CD4-positive, CD25-positive, alpha-beta regulatory T cell (primary cell): Measurements from ENCODE around the gene SYCP2. TPM values are rescaled to one million over a fixed set of nuclear protein-coding genes. Genes with fewer than 3 reads are reported as not detected.
"Not testable (repeated sequence)": the region's sequence is repeated elsewhere in the genome, so short reads cannot be mapped to it uniquely, and the experiment has no call there.

Experiments
- ATAC-seq, 2 donors: fragments of 150-1000 bp; cut with Tn5 transposase; one replicate each; pipeline ENCODE4 v1.10.0; 2021; ENCODE audit warnings: low read depth in 2 of 2, moderate number of reproducible peaks in 2 of 2, moderate library complexity in 1 of 2
- DNase-seq, 3 donors: peaks; one replicate each; pipeline versions ENCODE4 v3.0.0 to v3.0.0-alpha.2; 2012 to 2022; ENCODE audit warnings: mixed read lengths in 1 of 3
- H3K27ac ChIP-seq: one replicate; pipeline ENCODE4 v1.7.0; 2013; ENCODE audit warnings: mild to moderate bottlenecking, low read length; ENCODE audit not compliant: insufficient read depth, poor library complexity, severe bottlenecking
- H3K27me3 ChIP-seq: one replicate; pipeline ENCODE4 v1.7.0; 2013; ENCODE audit warnings: low read length; ENCODE audit not compliant: control insufficient read depth, insufficient read depth
- H3K36me3 ChIP-seq: one replicate; pipeline ENCODE4 v1.7.0; 2013; ENCODE audit warnings: mild to moderate bottlenecking, low read length, moderate library complexity; ENCODE audit not compliant: control insufficient read depth, insufficient read depth
- H3K4me1 ChIP-seq: 2 replicates; pipeline ENCODE4 v1.7.0; 2013; ENCODE audit warnings: mild to moderate bottlenecking, low read length; ENCODE audit not compliant: insufficient read depth, control insufficient read depth, poor library complexity, severe bottlenecking
- H3K4me3 ChIP-seq: one replicate; pipeline ENCODE4 v1.7.0; 2013; ENCODE audit warnings: low read depth, mild to moderate bottlenecking, low read length, moderate library complexity
- H3K9me3 ChIP-seq, 2 experiments: 1 replicate in 1 of 2; 2 replicates in 1 of 2; pipeline ENCODE4 v1.7.0; 2013; ENCODE audit warnings: low read length in 2 of 2, mild to moderate bottlenecking in 1 of 2, moderate library complexity in 1 of 2; ENCODE audit not compliant: control insufficient read depth in 2 of 2
- H3K27ac Mint-ChIP-seq, 3 donors: one replicate each; pipeline ENCODE4 v1.8.0; 2020 to 2022; ENCODE audit warnings: mild to moderate bottlenecking in 3 of 3, mixed read lengths in 3 of 3, moderate library complexity in 2 of 3
- H3K27me3 Mint-ChIP-seq: one replicate; pipeline ENCODE4 v1.8.0; 2022; ENCODE audit warnings: mild to moderate bottlenecking, mixed read lengths
- H3K36me3 Mint-ChIP-seq: one replicate; pipeline ENCODE4 v1.8.0; 2020; ENCODE audit warnings: mixed read lengths
- H3K4me1 Mint-ChIP-seq, 4 donors: one replicate each; pipeline ENCODE4 v1.8.0; 2020 to 2022; ENCODE audit warnings: mixed read lengths in 4 of 4, mild to moderate bottlenecking in 1 of 4
- H3K4me3 Mint-ChIP-seq, 4 donors: one replicate each; pipeline ENCODE4 v1.8.0; 2020 to 2022; ENCODE audit warnings: mild to moderate bottlenecking in 4 of 4, mixed read lengths in 4 of 4, moderate library complexity in 3 of 4
- H3K9me3 Mint-ChIP-seq, 7 donors: one replicate each; pipeline ENCODE4 v1.8.0; 2020 to 2022; ENCODE audit warnings: mixed read lengths in 7 of 7, mild to moderate bottlenecking in 3 of 7, moderate library complexity in 2 of 7
- polyA plus RNA-seq, 4 donors: library from polyadenylated mRNA; unstranded; fragments of 300-500 nt; fragmentation: Illumina TruSeq; gene quantifications; one replicate each; pipeline ENCODE4 v1.2.3, GENCODE V29; 2021
- total RNA-seq: library from RNA; stranded (reverse); gene quantifications from one replicate; pipeline ENCODE4 v1.2.3, GENCODE V29; 2022

SYCP2 gene
- total and polyA plus RNA-seq, 5 donors from 2014 or later: 0.32 to 9.1 (median 1.2) TPM

DNA sequence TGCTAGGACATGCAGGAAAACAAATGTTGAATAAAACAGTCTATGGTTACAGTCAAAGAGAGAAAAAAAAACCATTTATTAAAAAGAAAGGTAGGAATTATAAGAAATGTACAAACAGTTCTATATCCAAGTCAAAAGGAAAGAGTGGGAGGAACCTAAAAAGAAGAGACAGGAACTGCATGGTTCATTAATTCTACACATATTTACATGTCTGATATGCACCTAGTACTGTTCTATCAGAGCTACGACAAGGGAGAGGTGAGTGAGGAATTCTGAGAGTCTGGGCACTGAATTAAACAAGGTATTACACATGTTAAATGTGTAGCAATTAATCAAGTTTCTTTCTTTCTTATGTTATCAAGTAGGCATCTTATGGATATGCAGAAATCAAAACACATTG lies 41.9 kb downstream of the SYCP2 start:
- Mint-ChIP-seq H3K4me3 (no peak overlapping the region), H3K27ac (no peak overlapping the region), H3K4me1 (peaks cover 0 to 3% (median 0%) of the 10 kb centered on the region in 4 donors), H3K36me3 (no peaks in the 10 kb centered on the region), H3K27me3 (peaks cover 5% of the 10 kb centered on the region), H3K9me3 (peaks cover 0 to 1% (median 0%) of the 10 kb centered on the region in 7 donors)
- Histone ChIP-seq H3K4me3 (no peak overlapping the region), H3K4me1 (no peaks in the 10 kb centered on the region), H3K27ac (no peak overlapping the region), H3K9me3 (no peaks in the 10 kb centered on the region), H3K36me3 (no peaks in the 10 kb centered on the region), H3K27me3 (no peaks in the 10 kb centered on the region)
- DNase-seq (no peak), ATAC-seq (no peak)

DNA sequence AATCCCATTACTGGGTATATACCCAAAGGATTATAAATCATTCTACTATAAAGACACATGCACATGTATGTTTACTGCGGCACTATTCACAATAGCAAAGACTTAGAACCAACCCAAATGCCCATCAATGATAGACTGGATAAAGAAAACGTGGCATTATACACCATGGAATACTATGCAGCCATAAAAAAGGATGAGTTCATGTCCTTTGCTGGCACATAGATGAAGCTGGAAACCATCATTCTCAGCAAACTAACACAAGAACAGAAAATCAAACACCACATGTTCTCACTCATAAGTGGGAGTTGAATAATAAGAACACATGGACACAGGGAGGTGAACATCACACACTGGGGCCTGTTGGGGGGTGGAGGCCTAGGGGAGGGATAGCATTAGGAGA lies 43.4 kb downstream of the SYCP2 start:
- not testable (repeated sequence) for H3K36me3 Mint-ChIP-seq, H3K27ac ChIP-seq, H3K4me3 Mint-ChIP-seq, H3K4me1 Mint-ChIP-seq, DNase-seq, ATAC-seq, H3K27ac Mint-ChIP-seq, H3K9me3 Mint-ChIP-seq, H3K27me3 Mint-ChIP-seq, H3K9me3 ChIP-seq, H3K27me3 ChIP-seq, H3K4me1 ChIP-seq, H3K4me3 ChIP-seq, H3K36me3 ChIP-seq

DNA sequence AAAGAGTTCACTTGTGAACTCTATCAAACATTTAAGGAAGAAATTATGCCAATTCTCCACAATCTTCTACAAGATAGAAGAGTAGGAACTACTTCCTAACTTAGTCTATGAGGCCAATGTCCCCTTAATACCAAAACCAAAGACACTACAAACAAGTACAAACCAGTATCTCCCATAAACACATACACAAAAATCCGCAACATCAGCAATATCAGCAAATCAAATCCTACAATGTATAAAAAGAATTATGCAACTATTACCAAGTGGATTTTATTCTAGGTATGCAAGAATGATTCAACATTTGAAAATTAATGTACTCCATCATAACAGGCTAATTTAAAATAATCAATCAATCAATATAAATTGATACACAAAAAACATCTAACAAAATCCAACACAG lies 45.4 kb downstream of the SYCP2 start:
- H3K4me1 Mint-ChIP-seq: peaks cover 0 to 3% (median 0%) of the 10 kb centered on the region in 4 donors
- Histone ChIP-seq H3K27ac (no peak overlapping the region), H3K4me3 (no peak overlapping the region), H3K36me3 (no peaks in the 10 kb centered on the region), H3K9me3 (no peaks in the 10 kb centered on the region), H3K4me1 (no peaks in the 10 kb centered on the region), H3K27me3 (no peaks in the 10 kb centered on the region)
- no peak overlapping the region for H3K27ac Mint-ChIP-seq
- no peaks in the 10 kb centered on the region for H3K9me3 Mint-ChIP-seq
- H3K27me3 Mint-ChIP-seq: no peaks in the 10 kb centered on the region
- no peak for DNase-seq
- no peak overlapping the region for H3K4me3 Mint-ChIP-seq
- H3K36me3 Mint-ChIP-seq: no peaks in the 10 kb centered on the region
- no peak for ATAC-seq

DNA sequence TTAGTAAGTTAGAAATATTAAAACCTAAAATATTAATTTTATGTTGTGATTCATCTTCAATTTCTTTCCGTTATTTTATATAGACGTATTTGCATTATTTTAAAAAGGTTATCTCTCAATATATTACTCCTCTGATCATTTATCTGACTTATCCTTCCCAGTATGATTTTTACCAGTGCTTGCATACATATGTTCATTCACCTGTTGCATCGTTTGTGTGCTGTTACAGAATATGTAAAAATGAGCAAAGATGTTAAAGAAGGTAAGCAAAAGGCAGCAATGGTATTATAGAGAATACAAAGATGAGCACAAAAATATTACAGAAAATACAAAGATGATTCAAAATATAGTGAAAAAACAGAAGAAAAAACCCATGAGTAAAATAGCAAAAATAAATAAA lies 48.9 kb downstream of the SYCP2 start:
- H3K36me3 ChIP-seq: no peaks in the 10 kb centered on the region
- no peaks in the 10 kb centered on the region for H3K4me1 Mint-ChIP-seq
- no peak for ATAC-seq
- H3K27me3 Mint-ChIP-seq: no peaks in the 10 kb centered on the region
- DNase-seq: no peak
- H3K27ac Mint-ChIP-seq: no peak overlapping the region
- no peaks in the 10 kb centered on the region for H3K27me3 ChIP-seq
- no peak overlapping the region for H3K4me3 Mint-ChIP-seq
- no peaks in the 10 kb centered on the region for H3K9me3 Mint-ChIP-seq
- H3K27ac ChIP-seq: no peak overlapping the region
- H3K4me1 ChIP-seq: no peaks in the 10 kb centered on the region
- no peak overlapping the region for H3K4me3 ChIP-seq
- no peaks in the 10 kb centered on the region for H3K36me3 Mint-ChIP-seq
- no peaks in the 10 kb centered on the region for H3K9me3 ChIP-seq

DNA sequence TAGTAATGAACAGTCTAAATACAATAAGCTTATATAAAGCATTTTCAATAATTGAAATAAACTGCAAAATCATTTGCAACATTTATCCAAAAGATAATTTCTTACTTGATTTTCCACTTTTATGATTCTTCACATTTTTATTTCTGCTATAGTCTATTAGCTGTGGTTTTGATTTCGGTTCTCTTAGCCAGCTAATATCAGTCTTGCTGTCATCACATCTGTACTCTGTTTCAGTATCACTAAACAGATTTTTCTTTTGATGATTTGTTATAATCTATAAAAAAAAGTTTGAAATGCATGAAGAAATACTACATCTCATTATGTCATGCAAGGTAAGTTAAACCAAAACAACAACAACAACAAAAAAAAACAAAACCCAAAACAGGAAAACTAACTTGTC lies 53.2 kb downstream of the SYCP2 start:
- no peaks in the 10 kb centered on the region for H3K4me1 ChIP-seq
- no peaks in the 10 kb centered on the region for H3K36me3 ChIP-seq
- no peak overlapping the region for H3K4me3 ChIP-seq
- H3K27ac Mint-ChIP-seq: no peak overlapping the region
- peaks cover 4% of the 10 kb centered on the region for H3K36me3 Mint-ChIP-seq
- DNase-seq (no peak), ATAC-seq (no peak)
- no peaks in the 10 kb centered on the region for H3K9me3 ChIP-seq
- H3K27me3 Mint-ChIP-seq: no peaks in the 10 kb centered on the region
- no peaks in the 10 kb centered on the region for H3K9me3 Mint-ChIP-seq
- H3K27me3 ChIP-seq: no peaks in the 10 kb centered on the region
- no peak overlapping the region for H3K27ac ChIP-seq
- no peaks in the 10 kb centered on the region for H3K4me1 Mint-ChIP-seq
- no peak overlapping the region for H3K4me3 Mint-ChIP-seq

DNA sequence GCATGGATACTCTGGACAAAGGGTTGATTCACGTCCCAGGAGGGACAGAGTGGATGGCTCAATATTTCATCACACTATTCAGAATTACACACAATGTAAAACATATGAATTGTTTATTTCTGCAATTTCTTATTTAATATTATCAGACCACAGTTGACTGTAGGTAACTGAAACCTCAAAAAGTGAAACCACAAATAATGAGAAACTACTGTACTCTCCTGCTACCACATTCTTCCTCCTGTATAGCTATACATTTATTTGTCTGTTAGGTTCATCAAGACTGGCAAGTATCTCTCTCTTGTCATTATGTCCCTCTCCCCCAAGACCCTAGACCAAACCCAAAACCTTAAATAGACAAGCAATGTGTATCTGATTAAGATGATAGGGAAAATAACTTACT lies 60.0 kb downstream of the SYCP2 start:
- Mint-ChIP-seq H3K4me3 (no peak overlapping the region), H3K9me3 (peaks cover 0 to 1% (median 0%) of the 10 kb centered on the region in 7 donors), H3K36me3 (peaks cover 4% of the 10 kb centered on the region), H3K4me1 (peaks cover 0 to 5% (median 0%) of the 10 kb centered on the region in 4 donors), H3K27me3 (peaks cover 4% of the 10 kb centered on the region), H3K27ac (no peak overlapping the region)
- Histone ChIP-seq H3K36me3 (no peaks in the 10 kb centered on the region), H3K27me3 (no peaks in the 10 kb centered on the region), H3K4me1 (no peaks in the 10 kb centered on the region), H3K4me3 (no peak overlapping the region), H3K9me3 (no peaks in the 10 kb centered on the region), H3K27ac (no peak overlapping the region)
- DNase-seq (no peak), ATAC-seq (no peak)

DNA sequence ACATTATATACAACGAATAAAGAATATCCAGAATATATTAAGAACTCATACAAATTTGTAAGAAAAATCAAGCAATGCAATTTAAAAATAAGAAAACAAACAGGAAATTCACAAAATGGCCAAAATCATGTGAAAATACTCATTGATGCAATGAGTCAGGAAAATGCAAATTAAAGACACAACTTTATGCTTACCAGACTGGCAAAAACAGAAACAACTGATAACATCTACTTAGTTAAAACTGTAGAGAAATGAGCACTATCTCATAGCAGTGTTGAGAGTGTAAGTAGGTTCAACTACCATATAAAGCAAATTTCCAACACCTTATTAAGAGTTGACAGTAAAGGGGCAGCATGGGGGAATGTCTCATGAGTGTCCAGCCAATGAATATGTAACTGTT lies 62.3 kb downstream of the SYCP2 start:
- Histone ChIP-seq H3K27ac (no peak overlapping the region), H3K27me3 (no peaks in the 10 kb centered on the region), H3K4me1 (no peaks in the 10 kb centered on the region), H3K36me3 (no peaks in the 10 kb centered on the region), H3K4me3 (no peak overlapping the region), H3K9me3 (no peaks in the 10 kb centered on the region)
- no peak for ATAC-seq
- Mint-ChIP-seq H3K27ac (no peak overlapping the region), H3K4me1 (peaks cover 0 to 5% (median 0%) of the 10 kb centered on the region in 4 donors), H3K9me3 (peaks cover 0 to 1% (median 0%) of the 10 kb centered on the region in 7 donors), H3K27me3 (peaks cover 4% of the 10 kb centered on the region), H3K36me3 (peaks cover 4% of the 10 kb centered on the region), H3K4me3 (no peak overlapping the region)
- DNase-seq: no peak

GRCh38 chr20:59866338-59866737 lies 67.1 kb downstream of the SYCP2 start:
- H3K9me3 Mint-ChIP-seq: peaks cover 0 to 1% (median 0%) of the 10 kb centered on the region in 7 donors
- no peaks in the 10 kb centered on the region for H3K9me3 ChIP-seq
- H3K4me1 Mint-ChIP-seq: peaks cover 0 to 5% (median 0%) of the 10 kb centered on the region in 4 donors
- H3K27me3 Mint-ChIP-seq: peaks cover 12% of the 10 kb centered on the region
- H3K36me3 ChIP-seq: no peaks in the 10 kb centered on the region
- DNase-seq (no peak), ATAC-seq (no peak)
- H3K4me3 ChIP-seq: no peak overlapping the region
- H3K4me3 Mint-ChIP-seq: no peak overlapping the region
- H3K27ac ChIP-seq: no peak overlapping the region
- peaks cover 4% of the 10 kb centered on the region for H3K27me3 ChIP-seq
- no peak overlapping the region for H3K27ac Mint-ChIP-seq
- H3K4me1 ChIP-seq: no peaks in the 10 kb centered on the region
- peaks cover 5% of the 10 kb centered on the region for H3K36me3 Mint-ChIP-seq
